ENCODE data around the gene ZNF578.
"Not testable (repeated sequence)": the region's sequence is repeated elsewhere in the genome, so short reads cannot be mapped to it uniquely, and the experiment has no call there.

- TF ChIP-seq, protein P1, sequence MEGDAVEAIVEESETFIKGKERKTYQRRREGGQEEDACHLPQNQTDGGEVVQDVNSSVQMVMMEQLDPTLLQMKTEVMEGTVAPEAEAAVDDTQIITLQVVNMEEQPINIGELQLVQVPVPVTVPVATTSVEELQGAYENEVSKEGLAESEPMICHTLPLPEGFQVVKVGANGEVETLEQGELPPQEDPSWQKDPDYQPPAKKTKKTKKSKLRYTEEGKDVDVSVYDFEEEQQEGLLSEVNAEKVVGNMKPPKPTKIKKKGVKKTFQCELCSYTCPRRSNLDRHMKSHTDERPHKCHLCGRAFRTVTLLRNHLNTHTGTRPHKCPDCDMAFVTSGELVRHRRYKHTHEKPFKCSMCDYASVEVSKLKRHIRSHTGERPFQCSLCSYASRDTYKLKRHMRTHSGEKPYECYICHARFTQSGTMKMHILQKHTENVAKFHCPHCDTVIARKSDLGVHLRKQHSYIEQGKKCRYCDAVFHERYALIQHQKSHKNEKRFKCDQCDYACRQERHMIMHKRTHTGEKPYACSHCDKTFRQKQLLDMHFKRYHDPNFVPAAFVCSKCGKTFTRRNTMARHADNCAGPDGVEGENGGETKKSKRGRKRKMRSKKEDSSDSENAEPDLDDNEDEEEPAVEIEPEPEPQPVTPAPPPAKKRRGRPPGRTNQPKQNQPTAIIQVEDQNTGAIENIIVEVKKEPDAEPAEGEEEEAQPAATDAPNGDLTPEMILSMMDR (IDR thresholded peaks at IDR 0.05) = not testable (repeated sequence)
- TF ChIP-seq POLR2AphosphoS5 (IDR thresholded peaks at IDR 0.05) = not testable (repeated sequence)
Measured at GRCh38 chr19:52485561-52486240, 32.3 kb downstream of the ZNF578 start.

Data from breast epithelium (tissue), 3 donors.